ENCODE data around the gene PLCL1.

- TF ChIP-seq FOXJ3 (CRISPR knock-in tag; IDR thresholded peaks at IDR 0.05) (no peak), POLR2AphosphoS5 (IDR thresholded peaks at IDR 0.05; ENCODE audit: low read depth, low read length) (no peak), MEF2A (IDR thresholded peaks at IDR 0.05; ENCODE audit: borderline replicate concordance, low read depth) (no peak), CTCF (IDR thresholded peaks at IDR 0.05) (peak; percentile 94), SMC3 (IDR thresholded peaks at IDR 0.05; ENCODE audit: low read depth, low read length) (peak; percentile 95), FOSL2 (IDR thresholded peaks at IDR 0.05; ENCODE audit: borderline replicate concordance, low read depth) (no peak)
Observed at GRCh38 chr2:197803033-197803444, 1.4 kb upstream of the PLCL1 start.

All from SK-N-SH (cell line).